IMR-90 (cell line): Measurements from ENCODE around the gene FIBCD1.

Experiments
- BHLHE40 ChIP-seq: fragments of 150-350 bp; IDR thresholded peaks from 2 replicates; pipeline ENCODE4 v1.6.1; 2016; ENCODE audit warnings: mild to moderate bottlenecking, low read depth, low read length
- CTCF ChIP-seq: conservative IDR thresholded peaks from 2 replicates; pipeline ENCODE4 v1.5.1; 2012; ENCODE audit warnings: mild to moderate bottlenecking, low read depth, low read length, improper control_type of control experiment
- POLR2A ChIP-seq: IDR thresholded peaks from 2 replicates; pipeline ENCODE4 v1.6.1; 2012; ENCODE audit warnings: mild to moderate bottlenecking, low read depth, low read length
- RAD21 ChIP-seq: IDR thresholded peaks from 2 replicates; pipeline ENCODE4 v1.6.1; 2012; ENCODE audit warnings: low read length, improper control_type of control experiment
- RCOR1 ChIP-seq: IDR thresholded peaks from 2 replicates; pipeline ENCODE4 v1.6.1; 2012; ENCODE audit warnings: mild to moderate bottlenecking, low read length, improper control_type of control experiment; ENCODE audit not compliant: insufficient replicate concordance
- SMC3 ChIP-seq: fragments of 150-350 bp; IDR thresholded peaks from 2 replicates; pipeline ENCODE4 v1.6.1; 2016; ENCODE audit warnings: low read depth, mild to moderate bottlenecking, antibody characterized with exemption, low read length, moderate library complexity

GRCh38 chr9:130879863-130880411 lies 59.1 kb downstream of the FIBCD1 start:
- no peak for TF ChIP-seq POLR2A
- no peak for TF ChIP-seq SMC3
- TF ChIP-seq RCOR1: no peak
- no peak for TF ChIP-seq CTCF
- no peak for TF ChIP-seq RAD21
- TF ChIP-seq BHLHE40: no peak
